GM21367 (cell line): ENCODE measurements around the gene DAGLB.

Source experiments
- ATAC-seq: cut with Tn5 transposase; IDR thresholded peaks from one replicate; pipeline ENCODE4 v1.9.1; 2021; ENCODE audit not compliant: unreplicated experiment

DAGLB gene

GRCh38 chr7:6432781-6433180 lies 15.0 kb downstream of the DAGLB start:
- ATAC-seq = no peak

GRCh38 chr7:6430974-6431373 lies 16.8 kb downstream of the DAGLB start:
- ATAC-seq = no peak

GRCh38 chr7:6430271-6430940 lies 17.3 kb downstream of the DAGLB start:
- ATAC-seq = no peak

- no peak for ATAC-seq
These were observed 21.8 kb downstream of the DAGLB start for GRCh38 chr7:6425948-6426347.

- ATAC-seq = no peak
These were observed 23.6 kb downstream of the DAGLB start for GRCh38 chr7:6423942-6424701.

- no peak for ATAC-seq
These were observed 24.7 kb downstream of the DAGLB start for GRCh38 chr7:6422926-6423632.

GRCh38 chr7:6422095-6422494 lies 25.7 kb downstream of the DAGLB start:
- ATAC-seq = no peak

- ATAC-seq = no peak
These were observed 27.1 kb downstream of the DAGLB start for GRCh38 chr7:6420680-6421079.

GRCh38 chr7:6419310-6419773 lies 28.4 kb downstream of the DAGLB start:
- ATAC-seq = no peak

GRCh38 chr7:6417408-6417807 lies 30.3 kb downstream of the DAGLB start:
- ATAC-seq = no peak

- ATAC-seq = no peak
These were observed 31.1 kb downstream of the DAGLB start for GRCh38 chr7:6416516-6417145.

GRCh38 chr7:6413637-6414036 lies 34.1 kb downstream of the DAGLB start:
- no peak for ATAC-seq

- ATAC-seq = no peak
These were observed 37.6 kb downstream of the DAGLB start for GRCh38 chr7:6409944-6410693.

GRCh38 chr7:6409091-6409490 lies 38.7 kb downstream of the DAGLB start:
- no peak for ATAC-seq

GRCh38 chr7:6407434-6407833 lies 40.3 kb downstream of the DAGLB start:
- ATAC-seq = no peak

- ATAC-seq = no peak
These were observed 41.6 kb downstream of the DAGLB start for GRCh38 chr7:6406121-6406520.

- no peak for ATAC-seq
These were observed 43.8 kb downstream of the DAGLB start for GRCh38 chr7:6403907-6404306.

GRCh38 chr7:6402741-6403140 lies 45.0 kb downstream of the DAGLB start:
- ATAC-seq = no peak

GRCh38 chr7:6402041-6402440 lies 45.7 kb downstream of the DAGLB start:
- no peak for ATAC-seq

- ATAC-seq = no peak
These were observed 46.2 kb downstream of the DAGLB start for GRCh38 chr7:6401536-6401935.
